Measurements from ENCODE around the gene CACNG3.
A peak's percentile ranks its signal among the peaks of the same experiment; 100 is the strongest.
"Not testable (repeated sequence)": the region's sequence is repeated elsewhere in the genome, so short reads cannot be mapped to it uniquely, and the experiment has no call there.

CACNG3 gene

DNA sequence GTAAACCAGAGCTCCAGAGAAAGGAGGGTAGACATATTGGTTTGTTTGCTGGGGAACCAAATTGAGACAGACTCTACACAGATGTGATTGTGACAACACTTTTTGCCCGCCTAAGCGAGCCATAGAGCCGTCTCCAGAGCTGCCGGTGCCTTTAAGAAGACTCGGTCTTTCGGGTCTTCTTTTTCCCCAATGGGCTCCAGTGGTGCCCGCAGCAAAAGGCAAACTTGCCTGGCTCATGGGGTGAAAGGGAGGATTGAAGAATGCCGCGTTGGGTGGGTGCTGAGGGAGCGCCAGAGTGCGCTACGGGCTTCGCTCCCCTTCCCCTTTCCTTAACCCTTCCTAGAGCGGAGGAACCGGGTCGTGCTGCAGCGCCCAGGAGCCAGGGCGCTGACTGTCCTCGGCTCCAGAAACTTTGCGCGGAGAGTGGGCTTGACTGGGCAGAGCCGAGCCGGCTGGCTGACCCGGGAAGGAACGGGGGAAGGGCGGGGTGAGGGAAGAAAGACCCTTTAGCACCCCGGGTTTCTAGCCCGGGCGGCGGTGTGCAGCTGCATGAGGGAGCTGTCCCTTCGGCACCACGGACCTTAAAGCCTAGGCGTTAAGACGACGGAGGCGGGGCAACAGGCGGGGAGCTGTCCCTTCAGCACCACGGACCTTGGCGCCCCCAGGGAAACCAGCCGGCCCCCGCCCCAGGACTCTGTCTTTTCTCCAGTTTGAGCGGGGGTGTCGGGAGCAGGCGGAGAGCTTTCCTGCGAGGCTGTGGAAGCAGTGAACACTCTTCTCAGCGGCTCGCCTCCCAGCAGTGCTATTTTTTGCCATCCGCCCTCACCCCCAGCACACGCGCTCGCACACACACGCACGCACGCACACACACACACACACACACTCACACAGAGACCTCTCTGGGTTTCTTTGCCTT is at the start of gene CACNG3:
Gene CACNG3, plus strand, starts transcription at position 880 of the 916 bp plus-strand sequence. CDS start 420 bp downstream, outside the sequence.
- DNase-seq = no peak

DNA sequence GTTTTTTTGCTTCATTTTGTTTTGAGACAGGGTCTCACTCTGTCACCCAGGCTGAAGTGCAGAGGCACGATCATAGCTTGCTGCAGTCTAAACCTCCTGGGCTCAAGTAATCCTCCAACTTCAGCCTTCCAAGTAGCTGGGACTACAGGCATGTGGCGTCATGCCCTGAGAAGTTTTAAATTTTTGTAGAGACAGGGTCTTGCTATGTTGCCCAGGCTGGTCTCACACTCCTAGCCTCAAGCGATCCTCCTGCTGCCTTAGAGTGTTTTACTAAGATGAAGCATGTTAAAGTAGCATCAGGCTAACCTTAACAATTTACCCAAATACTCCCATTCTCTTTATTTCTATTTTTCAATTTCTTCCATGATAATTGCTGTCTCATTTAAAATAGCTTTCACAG is 49.2 kb upstream of the CACNG3 start:
- DNase-seq = no peak

DNA sequence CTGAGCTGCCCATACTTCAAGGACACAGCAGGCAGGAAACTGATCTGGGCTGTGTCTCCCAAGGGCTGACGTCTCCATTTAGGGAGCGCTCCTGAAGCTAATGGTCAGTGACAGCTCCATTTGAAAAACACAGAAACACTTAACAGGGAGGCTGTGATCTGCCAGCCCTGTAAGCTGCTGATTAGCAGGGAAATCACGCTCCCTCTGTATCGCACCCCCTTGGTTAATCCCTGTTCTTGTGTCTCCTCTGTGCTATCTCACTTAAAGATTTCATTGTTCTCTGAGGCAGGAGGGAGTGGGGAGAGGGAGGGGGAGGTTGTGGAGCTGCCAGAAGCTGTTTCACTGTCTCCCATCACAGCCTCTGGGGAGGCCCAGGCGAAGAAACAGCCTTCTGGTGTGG is 47.4 kb upstream of the CACNG3 start:
- DNase-seq = peak; percentile 67 to 80

DNA sequence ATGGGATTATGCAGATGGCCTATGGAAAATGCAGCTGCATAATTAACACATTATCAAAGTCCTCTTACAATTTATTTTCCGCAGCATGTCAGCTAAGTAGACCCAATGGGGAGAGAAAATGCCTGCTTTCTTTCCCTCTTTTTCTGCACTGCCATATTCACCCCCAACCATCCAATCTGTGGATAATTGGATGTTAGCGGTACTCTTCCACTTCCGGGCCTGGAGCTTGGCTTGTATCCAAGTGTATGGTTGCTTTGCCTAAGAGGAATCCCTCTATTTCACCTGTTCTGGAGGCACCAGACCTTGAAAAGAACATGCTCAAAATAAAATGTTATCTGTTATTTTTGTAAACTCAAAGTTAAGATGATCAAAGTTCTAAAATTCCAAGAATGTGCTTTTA is 41.1 kb upstream of the CACNG3 start:
- DNase-seq = no peak

DNA sequence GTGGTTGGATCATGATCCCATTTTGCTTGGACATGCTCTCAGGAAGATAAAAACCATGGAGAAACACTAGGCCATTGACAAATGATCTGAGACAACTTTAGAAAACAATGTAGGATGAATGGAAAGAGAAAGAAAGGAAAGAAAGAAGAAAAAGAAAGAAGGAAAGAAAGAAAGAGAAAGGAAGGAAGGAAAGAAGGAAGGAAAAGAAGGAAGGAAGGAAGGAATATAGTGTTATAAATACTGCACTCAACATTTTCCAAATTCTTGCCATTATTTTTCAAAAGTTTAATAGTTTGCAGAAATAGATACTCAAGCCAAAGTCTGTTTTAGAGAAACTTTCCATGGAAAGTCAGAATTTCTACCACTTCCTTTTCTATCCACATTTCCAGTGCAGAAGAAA is 39.2 kb upstream of the CACNG3 start:
- no peak for DNase-seq

DNA sequence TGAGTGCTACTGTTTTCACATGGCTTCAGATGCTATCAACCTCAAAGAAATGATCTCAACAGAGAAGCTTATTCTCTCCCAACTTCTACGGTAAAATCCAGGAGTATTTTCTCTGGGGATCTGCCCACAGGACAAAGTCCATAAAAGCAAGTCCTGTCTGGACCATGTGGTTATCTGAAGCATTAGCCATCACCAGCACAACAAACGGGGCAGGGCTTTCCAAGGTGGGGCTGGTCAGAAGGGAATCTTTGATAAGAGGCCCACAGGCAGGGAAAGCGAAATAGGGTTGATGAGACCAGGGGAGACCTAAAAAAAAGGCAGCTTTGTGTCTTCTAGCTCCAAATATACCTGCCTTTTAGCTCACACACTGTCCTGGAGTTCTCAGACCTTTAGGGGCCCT is 38.7 kb upstream of the CACNG3 start:
- DNase-seq = no peak

DNA sequence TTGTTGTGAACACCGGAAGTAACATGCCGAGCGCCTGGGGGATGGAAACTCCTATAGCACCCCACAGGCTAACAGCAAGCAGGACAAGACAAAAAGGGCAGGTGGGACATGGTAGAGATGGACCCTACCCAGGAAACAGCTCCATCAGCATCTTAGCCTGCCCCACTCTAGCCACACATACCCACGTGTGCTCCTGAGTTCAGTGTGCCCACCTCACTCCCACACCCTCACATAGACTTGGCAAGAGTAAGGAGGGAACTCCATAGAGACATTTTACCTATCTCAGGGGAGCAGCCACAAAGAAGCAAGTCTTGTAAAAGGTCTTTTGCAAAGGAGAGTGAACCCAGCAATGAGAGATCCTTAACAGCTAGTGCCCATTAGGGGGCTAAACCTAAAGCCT is 37.8 kb upstream of the CACNG3 start:
- no peak for DNase-seq

DNA sequence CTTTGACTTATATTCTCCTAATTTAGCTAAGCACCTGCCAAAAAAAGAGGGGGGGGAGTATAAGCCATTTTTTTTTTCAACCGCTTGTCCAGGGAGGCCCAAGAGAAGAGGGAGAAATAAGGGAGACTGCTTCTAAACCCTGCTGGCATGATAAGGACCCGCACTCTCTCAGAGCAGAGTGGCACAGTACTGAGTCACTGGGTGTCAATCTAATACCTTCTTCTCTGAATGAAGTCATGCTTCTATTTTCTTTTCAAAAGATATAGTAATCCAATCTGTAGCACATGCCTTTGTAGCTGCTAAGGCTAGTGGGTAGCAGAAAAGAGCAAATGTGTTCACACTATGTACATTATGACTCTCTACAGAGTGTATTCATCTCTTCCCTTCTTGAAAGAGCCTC is 34.9 kb upstream of the CACNG3 start:
- DNase-seq = no peak

DNA sequence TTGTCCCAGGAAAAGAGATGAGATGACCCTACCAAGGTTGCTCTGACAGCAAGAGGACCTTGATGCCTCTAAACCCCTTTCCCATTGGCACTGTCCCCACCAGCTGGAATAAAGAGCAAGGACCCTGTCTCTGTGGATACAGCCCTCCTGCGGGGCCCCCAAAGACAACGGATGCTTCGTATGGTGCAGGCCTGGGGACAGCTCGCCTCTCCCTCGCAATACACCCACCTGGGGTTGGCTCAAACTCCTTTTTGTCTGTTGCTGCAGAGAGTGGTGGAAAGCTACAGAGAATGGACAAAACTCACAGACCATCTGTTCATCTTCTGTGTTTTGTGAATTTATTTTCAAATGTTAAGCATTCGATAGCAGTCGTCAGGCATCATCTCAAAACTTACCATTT is 27.6 kb upstream of the CACNG3 start:
- DNase-seq = no peak

DNA sequence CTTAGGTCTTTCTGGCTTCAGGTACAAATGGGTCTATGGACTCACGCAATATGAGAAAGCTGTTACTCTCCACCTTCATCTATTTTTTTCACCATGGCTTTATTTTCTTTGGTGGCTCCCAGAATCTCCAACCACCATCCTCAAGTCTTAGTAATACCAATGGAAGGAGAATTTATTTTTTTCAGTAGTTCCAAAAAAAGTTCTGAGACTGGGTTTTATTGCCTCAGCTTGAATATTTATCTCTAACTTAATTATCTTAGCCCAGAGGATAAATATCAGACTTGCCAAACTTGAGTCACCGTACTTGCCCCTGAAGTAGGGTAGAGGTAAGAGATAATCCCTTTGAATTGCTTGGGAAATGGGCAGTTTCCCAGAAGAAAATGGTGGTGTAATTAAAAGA is 23.2 kb upstream of the CACNG3 start:
- no peak for DNase-seq

DNA sequence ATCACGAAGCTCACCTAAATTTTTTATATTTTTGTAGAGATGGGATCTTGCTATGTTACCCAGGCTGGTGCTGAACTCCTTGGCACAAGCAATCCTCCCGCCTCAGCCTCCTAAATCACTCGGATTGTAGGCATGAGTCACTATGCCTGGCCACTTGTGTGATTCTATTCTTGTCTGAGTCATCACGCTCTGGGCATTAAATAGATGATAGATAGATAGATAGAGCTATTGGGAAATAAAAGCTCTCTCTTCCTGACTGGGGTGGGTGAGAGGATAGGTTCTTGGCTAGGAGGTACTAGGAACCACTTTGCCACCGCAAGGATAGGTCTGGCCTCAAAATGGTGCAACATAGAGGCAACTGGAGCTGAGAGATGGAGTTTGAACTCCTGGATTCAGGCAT is 21.4 kb upstream of the CACNG3 start:
- no peak for DNase-seq

DNA sequence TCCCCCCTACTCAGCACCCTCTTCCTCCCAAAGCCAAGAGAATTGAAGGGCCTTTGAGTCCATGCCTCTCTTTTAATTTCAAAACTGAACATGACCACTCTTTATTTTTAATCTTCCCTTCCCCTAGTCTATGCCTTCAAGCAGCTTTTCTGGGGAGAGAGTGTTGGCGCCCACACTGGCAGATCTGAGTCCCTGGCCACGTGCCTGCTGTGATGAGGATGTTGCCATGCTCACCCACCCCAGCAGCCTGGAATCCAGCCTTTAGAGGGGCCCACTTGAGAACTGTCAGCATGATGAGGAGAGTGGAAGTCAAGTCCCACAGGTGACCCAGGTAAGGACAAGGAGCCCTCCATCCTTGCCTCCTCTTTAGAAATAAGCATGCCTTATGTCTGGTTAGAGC is 20.3 kb upstream of the CACNG3 start:
- no peak for DNase-seq

DNA sequence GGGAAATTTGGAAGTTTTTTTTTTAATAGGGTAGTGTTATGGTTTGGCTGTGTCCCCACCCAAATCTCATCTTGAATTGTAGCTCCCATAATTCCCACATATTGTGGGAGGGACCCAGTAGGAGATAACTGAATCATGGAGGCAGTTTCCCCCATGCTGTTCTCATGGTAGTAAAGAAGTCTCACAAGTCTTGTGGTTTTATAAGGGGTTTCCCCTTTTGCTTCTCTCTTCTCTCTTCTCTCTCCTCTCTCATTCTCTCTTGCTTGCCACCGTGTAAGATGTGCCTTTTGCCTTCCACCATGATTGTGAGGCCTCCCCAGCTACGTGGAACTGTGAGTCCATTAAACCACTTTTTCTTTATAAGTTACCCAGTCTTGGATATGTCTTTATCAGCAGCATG is 17.3 kb upstream of the CACNG3 start:
- DNase-seq = not testable (repeated sequence)

DNA sequence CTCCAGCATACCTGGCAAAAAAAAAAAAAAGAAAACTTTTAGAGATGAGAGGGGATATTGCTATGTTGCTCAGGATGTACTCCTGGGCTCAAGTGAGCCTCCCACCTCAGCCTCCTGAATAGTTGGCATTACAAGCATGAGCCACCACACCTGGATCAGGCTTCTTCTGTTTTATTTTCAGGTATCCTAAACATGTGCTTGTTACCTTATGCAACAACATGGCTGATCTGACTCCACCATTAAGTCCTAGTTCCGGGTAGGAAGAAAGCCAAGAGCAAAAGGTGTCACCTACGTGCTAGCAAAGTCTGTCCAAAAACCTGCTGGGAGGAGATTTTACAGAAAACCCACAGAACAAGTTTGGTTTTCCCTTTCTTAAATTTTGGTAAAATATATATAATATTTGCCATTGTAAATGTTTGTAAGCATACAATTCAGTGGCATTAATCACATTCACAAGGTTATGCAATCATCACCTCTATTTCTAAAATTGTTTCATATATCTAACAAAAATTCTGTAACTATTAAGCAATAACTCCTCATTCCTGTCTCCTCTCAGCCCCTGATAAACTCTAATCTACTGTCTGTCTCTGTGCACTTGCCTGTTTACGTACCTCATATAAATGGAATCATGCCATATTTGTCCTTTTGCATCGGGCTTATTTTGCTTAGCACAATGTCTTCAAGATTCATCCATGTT is 9.1 kb upstream of the CACNG3 start:
- DNase-seq = no peak

DNA sequence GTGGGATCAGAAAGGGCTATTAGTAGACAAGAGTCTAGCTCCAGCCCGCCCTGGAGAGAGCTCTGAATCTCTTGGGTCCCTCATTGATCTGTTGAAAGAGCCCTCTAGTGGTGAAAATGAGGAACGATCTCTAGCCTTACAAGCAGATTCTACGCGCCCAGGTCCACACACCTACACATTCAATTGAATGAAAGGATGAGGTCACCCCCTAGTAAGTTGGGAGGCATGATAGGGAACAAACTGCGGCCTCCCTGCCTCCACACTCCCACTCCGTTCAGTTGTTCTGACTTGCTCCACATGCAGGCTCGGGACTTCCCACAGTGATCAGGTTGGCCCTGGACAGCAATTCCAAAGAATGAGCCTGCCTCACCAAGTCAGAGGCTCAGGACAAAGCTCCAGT is 2.9 kb upstream of the CACNG3 start:
- DNase-seq = peak in 1 of 2 experiments; percentile 9

DNA sequence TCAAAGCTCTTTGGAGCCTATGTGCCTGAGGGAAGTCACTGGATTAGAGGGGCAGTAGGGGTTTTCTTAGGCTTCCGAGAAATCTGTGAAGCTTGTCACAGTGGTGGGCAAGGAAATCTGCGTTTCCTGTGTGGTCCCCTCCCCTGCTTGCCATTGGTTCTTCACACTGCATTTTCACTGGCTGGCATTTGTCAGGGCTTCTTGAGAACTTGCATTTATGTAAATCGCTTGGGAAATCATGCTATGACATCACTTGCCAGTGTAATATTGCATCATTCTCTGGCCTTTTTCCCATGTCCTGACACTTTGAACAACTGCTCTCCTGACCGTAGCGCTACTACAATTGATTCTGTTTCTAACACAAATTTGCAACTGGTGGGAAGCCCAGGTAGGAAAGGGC is 1.8 kb downstream of the CACNG3 start:
- DNase-seq = no peak

DNA sequence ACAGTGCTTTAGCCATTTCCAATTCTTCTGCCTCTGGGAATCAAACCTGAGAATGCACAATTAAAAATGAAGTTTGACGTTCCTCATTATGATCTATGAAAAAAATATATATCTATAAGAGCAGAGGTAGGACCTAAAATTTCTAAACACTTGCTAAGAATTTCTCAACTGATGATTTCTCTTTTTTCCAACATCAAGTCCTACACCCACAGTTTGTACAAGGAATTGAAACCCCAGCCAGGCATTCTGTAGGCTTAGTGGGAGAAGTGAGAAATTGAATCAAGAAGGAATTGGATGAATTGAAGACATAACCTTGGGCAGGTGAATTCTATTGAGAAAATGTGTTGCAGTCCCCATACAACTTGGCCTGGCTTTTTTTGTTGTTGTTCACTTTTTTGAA is 2.7 kb downstream of the CACNG3 start:
- DNase-seq = no peak

DNA sequence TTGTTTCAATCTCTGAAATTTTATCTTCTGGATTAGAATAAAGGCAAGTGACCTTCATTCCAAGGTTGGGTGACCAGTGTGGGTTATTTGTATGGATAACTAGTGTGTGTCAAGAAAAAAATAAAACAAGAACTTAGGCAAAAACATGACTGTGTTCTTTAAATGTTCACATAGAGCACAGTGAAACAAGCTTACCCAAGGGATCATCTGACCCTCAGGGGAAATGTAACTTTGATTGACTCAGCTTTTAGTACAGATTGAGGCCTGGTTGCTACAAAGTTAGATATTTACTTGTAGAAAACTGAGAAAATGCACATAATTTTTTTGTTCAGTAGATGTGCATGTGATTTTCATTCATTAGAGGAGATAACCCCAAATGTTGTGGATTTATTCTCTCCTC is 6.7 kb downstream of the CACNG3 start:
- DNase-seq = no peak

DNA sequence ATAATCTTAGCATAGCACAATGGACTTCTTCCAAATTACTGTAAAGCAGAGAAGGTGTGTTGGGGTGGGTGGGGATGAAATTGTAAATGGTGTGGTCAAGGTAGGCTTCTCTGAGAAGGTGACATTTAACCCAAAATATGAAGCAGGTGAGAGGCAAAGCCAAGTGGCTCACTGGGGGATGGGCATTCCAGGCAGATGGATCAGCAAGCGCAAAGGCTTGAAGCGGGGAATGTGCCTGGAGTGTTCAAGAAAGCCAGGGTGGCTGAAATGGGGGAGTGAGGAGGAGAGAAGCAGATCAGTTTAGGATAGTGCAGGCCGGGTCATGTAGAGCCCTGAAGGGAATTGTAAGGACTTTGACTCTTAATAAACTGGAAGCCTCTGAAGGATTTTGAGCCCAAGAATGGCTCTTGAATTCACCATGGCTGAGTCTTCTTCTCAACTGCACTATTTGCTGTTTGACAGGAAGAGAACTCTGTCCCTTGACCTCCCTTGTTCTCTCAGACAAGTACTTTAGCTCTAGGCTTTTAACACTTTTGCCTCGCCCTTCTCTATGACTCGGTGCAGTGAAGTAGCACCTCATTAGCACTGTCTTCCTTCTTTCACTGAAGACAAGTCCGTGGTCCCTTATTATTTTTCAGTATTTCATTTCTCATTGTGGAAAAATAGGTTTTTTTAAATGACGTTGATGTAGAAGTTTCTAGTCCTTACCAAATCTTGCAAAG is 14.7 kb downstream of the CACNG3 start:
- DNase-seq = no peak

DNA sequence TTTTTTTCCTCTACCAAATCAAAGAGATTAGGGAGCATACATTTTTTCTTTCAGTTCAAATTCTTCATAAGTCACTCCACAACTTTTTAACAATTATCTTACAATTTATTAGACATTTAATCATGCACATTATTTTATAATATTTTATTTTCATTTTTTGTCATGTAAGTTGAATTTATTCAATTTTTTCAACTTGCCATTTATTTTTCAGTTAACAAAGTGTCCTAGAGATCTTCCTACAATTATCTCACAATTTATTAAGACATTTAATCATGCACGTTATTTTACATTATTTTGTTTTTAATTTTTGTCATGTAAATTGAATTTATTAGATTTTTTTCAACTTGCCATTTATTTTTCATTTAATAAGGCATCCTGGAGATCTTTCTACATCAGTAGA is 16.2 kb downstream of the CACNG3 start:
- DNase-seq = no peak

DNA sequence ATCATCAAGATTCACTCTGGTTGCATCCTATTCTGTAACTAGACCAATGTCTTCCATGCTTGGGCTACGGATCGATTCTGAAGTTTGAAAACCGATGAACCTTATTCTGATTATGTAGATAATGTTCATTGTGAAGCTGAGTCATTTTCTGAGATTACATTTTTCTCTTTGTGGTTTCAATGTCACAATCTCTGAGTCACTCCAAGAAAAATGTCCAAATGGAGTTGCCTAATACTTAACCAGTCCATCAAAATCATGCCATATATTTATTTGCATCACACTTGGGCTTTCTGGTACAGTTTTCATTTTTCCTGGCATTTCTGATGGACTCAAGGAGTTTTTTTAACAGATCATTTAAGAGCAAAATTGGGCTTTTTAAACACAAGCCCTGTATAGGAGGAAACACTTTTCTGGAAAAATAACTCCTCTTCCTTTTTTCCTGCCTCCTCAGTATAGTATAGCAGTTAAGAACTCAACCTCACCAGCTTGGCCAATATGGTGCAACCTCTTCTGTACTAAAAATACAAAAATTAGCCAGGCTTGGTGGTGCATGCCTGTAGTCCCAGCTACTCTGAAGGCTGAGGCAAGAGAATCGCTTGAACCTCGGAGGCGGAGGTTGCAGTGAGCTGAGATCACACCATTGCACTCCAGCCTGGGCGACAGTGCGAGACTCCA is 17.5 kb downstream of the CACNG3 start:
- DNase-seq = no peak

DNA sequence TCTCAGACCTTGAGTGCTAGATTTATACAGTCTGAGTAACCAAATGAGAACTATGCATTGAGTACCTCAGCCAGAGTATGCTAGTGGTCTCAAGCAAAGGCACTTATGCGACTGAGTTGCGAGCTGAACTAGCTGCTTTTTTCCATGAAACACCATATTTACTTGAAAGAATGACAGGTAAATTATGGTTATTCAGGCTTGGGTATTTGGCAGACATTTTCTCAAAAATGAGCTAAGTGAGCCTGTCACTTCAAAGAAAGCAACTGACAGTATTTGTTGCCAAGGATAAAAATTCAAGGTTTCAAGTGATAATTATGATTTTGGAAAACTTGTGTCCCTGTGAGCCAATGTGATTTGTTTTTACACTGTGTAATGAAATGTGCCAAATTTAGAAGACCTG is 19.3 kb downstream of the CACNG3 start:
- no peak for DNase-seq

DNA sequence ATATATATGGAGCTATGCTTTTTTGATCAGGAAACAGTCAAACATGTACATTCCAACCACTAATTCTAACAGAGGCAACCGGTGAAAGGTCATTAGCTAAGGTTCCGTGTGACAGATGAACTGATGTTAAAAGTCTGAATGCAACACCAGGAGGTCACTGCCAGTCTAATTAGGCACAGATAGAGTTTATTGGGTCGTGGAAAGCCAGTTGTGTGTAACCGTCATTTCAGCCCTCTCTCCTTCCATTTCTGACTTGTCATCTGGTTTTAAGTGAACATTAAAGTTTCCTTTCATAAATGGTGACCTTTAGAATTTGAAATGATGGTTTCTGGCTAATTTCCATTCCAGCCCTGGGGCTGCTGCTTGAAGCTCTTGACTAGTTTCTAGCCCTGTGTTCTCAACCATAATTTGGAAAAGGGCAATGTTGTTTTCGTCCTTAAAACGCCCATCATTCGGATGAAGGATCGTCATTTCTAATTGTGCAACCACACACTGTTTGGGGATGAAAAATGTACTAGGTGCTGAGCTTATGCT is 23.9 kb downstream of the CACNG3 start:
- no peak for DNase-seq
